Measurements from ENCODE around the gene CDH10.

Gene CDH10

GRCh38 chr5:24644761-24645160 lies at the start of gene CDH10:
TSS of gene CDH10 (minus strand) at chr5:24644978. CDS start at chr5:24593490, 51,488 bp downstream.
- no peak for DNase-seq (ENCODE audit: extremely low read depth, low read depth)
- H3K4me3 ChIP-seq (replicated peaks; ENCODE audit: low read depth, low read length): no peak within 1 kb of the TSS
- TF ChIP-seq CTCF (IDR thresholded peaks at IDR 0.05; ENCODE audit: low read depth, low read length, missing control alignments): no peak

DNA sequence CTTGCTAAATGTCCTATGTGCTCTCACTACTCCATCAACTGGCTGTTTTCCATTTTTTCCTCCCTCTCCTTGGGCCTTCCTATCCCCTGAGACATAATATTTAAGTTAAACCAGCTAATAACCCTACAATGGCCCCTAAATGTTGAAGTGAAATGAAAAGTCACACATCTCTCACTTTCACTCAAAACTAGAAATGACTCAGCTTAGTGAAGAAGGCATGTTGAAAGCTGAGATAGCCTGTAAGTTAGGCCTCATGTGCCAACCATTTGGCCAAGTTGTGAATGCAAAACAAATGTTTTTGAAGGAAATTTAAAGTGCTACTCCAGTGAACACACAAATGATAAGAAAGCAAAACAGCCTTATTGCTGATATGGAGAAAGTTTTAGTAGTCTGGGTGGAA lies 48.8 kb upstream of the CDH10 start:
- H3K4me3 ChIP-seq (replicated peaks; ENCODE audit: low read depth, low read length): no peak overlapping the region
- TF ChIP-seq CTCF (IDR thresholded peaks at IDR 0.05; ENCODE audit: low read depth, low read length, missing control alignments): no peak
- DNase-seq (ENCODE audit: extremely low read depth, low read depth): no peak

- no peak for TF ChIP-seq CTCF (IDR thresholded peaks at IDR 0.05; ENCODE audit: low read depth, low read length, missing control alignments)
- no peak overlapping the region for H3K4me3 ChIP-seq (replicated peaks; ENCODE audit: low read depth, low read length)
- no peak for DNase-seq (ENCODE audit: extremely low read depth, low read depth)
Observed at GRCh38 chr5:24691074-24691473, 46.3 kb upstream of the CDH10 start.

- no peak overlapping the region for H3K4me3 ChIP-seq (replicated peaks; ENCODE audit: low read depth, low read length)
- no peak for DNase-seq (ENCODE audit: extremely low read depth, low read depth)
- TF ChIP-seq CTCF (IDR thresholded peaks at IDR 0.05; ENCODE audit: low read depth, low read length, missing control alignments): no peak
Observed at GRCh38 chr5:24681106-24681505, 36.3 kb upstream of the CDH10 start.

DNA sequence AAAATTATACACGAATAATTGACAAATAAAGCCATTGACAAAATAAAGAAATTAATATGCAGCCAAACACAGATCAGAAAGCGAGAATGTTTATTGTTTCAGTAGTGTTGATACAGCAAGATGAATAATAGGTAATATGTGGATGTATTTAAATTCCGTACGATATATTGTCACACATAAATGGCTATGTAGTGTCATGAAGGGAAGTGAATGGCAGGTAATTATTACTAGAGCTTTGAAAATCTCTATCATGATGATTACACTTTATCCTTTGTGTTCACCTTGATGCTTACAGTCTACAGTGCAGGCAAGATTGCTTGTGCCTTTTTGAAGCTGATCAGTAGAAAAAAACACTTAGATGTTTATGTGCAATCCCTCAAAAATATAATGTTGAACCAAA lies 23.3 kb upstream of the CDH10 start:
- DNase-seq (ENCODE audit: extremely low read depth, low read depth): no peak
- TF ChIP-seq CTCF (IDR thresholded peaks at IDR 0.05; ENCODE audit: low read depth, low read length, missing control alignments): no peak
- H3K4me3 ChIP-seq (replicated peaks; ENCODE audit: low read depth, low read length): no peak overlapping the region

DNA sequence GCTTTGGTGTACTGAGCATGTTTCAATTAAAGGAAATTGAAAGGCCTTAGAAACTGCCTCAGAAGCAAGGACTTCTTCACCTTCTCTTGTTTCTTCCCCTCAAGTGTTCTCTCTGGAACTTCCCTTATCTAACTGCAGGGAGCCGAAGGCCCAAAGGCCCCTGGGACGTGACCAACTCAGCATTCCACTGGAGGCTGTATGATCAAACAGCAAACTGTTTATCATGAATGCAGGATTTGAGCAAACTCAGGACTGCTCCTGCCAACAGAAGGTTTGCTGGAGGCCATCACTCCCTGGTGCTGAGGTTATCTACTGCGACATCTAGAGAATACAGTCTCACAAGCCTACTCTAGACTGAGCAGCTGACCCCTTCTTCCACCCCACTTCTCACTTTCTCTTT lies 4.8 kb upstream of the CDH10 start:
- no peak for DNase-seq (ENCODE audit: extremely low read depth, low read depth)
- H3K4me3 ChIP-seq (replicated peaks; ENCODE audit: low read depth, low read length): no peak overlapping the region
- no peak for TF ChIP-seq CTCF (IDR thresholded peaks at IDR 0.05; ENCODE audit: low read depth, low read length, missing control alignments)

DNA sequence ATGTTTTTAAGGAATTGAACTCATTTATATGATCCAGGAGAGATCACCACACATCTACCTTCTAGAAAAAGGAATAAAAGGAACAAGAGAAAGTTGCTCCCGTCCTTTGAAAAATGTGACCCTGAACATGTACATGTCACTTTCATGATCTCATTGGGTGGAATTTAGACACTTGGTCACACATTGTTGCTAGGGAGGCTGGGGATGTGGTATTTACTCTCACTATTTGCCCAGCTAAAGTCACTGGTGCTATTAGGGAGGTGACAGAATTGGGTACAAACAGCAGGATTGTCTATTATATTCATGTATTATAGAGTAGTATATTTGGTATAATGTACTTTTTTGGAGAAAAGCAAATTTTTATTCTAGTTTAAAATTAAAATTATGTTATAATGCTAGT lies 2.1 kb upstream of the CDH10 start:
- no peak for DNase-seq (ENCODE audit: extremely low read depth, low read depth)
- no peak for TF ChIP-seq CTCF (IDR thresholded peaks at IDR 0.05; ENCODE audit: low read depth, low read length, missing control alignments)
- no peak overlapping the region for H3K4me3 ChIP-seq (replicated peaks; ENCODE audit: low read depth, low read length)

All from HFF-Myc (cell line).